Gastrocnemius medialis (tissue), 4 donors: ENCODE measurements around the gene KMT2E. TPM values are rescaled to one million over a fixed set of nuclear protein-coding genes. Genes with fewer than 3 reads are reported as not detected.

ENCODE experiments used
- ATAC-seq, 2 donors: fragments of 150-250 bp; one replicate each; pipeline ENCODE4 v1.9.1; 2016
- DNase-seq, 2 donors: peaks; one replicate each; pipeline ENCODE4 v3.0.0-alpha.2; 2019
- H3K27ac ChIP-seq, 4 donors: fragments of 200-600 bp; sonication (generic); 1 replicate in 1 of 4; 2 replicates in 3 of 4; pipeline ENCODE4 v1.5.1; 2016 to 2018; ENCODE audit warnings: mild to moderate bottlenecking in 2 of 4, moderate library complexity in 1 of 4
- H3K27me3 ChIP-seq, 3 donors: fragments of 200-600 bp; sonication (generic) in 2 of 3; 1 replicate in 1 of 3; 2 replicates in 2 of 3; pipeline versions ENCODE4 v1.5.1 to v1.6.0; 2016 to 2019; ENCODE audit warnings: mild to moderate bottlenecking in 1 of 3, moderate library complexity in 1 of 3
- H3K36me3 ChIP-seq, 2 donors: fragments of 200-600 bp; sonication (generic) in 1 of 2; one replicate each; pipeline ENCODE4 v1.5.1; 2017 to 2018
- H3K4me1 ChIP-seq, 2 donors: fragments of 200-600 bp; sonication (generic) in 1 of 2; one replicate each; pipeline ENCODE4 v1.5.1; 2016 to 2017; ENCODE audit warnings: mild to moderate bottlenecking in 2 of 2
- H3K4me3 ChIP-seq, 4 donors: fragments of 200-600 bp; sonication (generic) in 3 of 4; 1 replicate in 1 of 4; 2 replicates in 3 of 4; pipeline ENCODE4 v1.5.1; 2016 to 2019; ENCODE audit warnings: mild to moderate bottlenecking in 2 of 4
- H3K9me3 ChIP-seq, 3 donors: fragments of 200-600 bp; sonication (generic) in 2 of 3; 1 replicate in 1 of 3; 2 replicates in 2 of 3; pipeline ENCODE4 v1.5.1; 2016 to 2019
- POLR2A ChIP-seq, 2 donors: fragments of 450-650 bp; IDR thresholded peaks; one replicate each; pipeline ENCODE4 v1.6.1; 2017; ENCODE audit warnings: antibody characterized with exemption in 2 of 2, mild to moderate bottlenecking in 2 of 2, moderate library complexity in 2 of 2
- in situ Hi-C, 4 donors: fragments of 200-750 bp; cut with MboI; loops; one replicate each; pipeline versions ENCODE4 v1.15.0 to v1.8.0; 2017; ENCODE audit warnings: low sequenced_read_pairs in 4 of 4
- intact Hi-C: fragments of 100-400 bp; cut with DNase I; formaldehyde crosslinking; loops from one replicate; pipeline ENCODE4 v1.15.1; 2023; ENCODE audit warnings: low total_unique reads
- total RNA-seq, 4 donors: library from RNA; depleted of rRNA; stranded (reverse); fragments of >200 nt; gene quantifications; one replicate each; pipeline versions ENCODE4 v1.1.0 to v1.2.3, GENCODE V29; 2016
- TF ChIP-seq, protein P1 (sequence below), 5 experiments: fragments of 450-650 bp in 3 of 5; fragments of 200-600 bp in 2 of 5; sonication (generic) in 2 of 5; IDR thresholded peaks in 4 of 5; conservative IDR thresholded peaks in 1 of 5; 1 replicate in 4 of 5; 2 replicates in 1 of 5; pipeline ENCODE4 v1.5.1; 2016 to 2019; ENCODE audit warnings: antibody characterized with exemption in 5 of 5, mild to moderate bottlenecking in 3 of 5, moderate library complexity in 3 of 5

The KMT2E gene
- total RNA-seq, 4 donors from 2014 or later, result 29.7 to 72.1 (median 38.0) TPM

DNA sequence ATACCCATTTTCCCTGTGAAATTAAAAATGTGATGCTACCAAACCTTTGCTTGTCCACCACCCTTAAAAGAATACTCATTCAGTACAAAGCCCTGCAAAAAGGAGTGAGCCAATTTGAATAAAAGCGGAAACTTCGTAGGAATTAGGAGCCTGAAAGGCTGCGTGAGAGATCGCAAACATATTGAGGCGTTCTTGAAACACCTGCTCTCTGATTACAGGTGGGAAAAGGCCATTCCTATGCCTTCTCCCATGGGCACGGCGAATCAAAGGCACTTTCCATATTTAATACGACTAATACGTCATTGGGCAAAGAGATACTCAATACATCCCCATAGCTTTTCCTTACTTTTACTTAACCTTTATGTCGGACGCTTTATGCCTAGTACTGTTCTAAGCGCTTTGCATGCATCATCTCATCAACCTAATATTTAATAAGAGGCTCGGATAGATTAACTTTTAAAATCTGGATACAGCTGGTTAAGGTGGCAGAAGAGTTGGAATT is 30.9 kb upstream of the KMT2E start:
- TF ChIP-seq, protein P1, sequence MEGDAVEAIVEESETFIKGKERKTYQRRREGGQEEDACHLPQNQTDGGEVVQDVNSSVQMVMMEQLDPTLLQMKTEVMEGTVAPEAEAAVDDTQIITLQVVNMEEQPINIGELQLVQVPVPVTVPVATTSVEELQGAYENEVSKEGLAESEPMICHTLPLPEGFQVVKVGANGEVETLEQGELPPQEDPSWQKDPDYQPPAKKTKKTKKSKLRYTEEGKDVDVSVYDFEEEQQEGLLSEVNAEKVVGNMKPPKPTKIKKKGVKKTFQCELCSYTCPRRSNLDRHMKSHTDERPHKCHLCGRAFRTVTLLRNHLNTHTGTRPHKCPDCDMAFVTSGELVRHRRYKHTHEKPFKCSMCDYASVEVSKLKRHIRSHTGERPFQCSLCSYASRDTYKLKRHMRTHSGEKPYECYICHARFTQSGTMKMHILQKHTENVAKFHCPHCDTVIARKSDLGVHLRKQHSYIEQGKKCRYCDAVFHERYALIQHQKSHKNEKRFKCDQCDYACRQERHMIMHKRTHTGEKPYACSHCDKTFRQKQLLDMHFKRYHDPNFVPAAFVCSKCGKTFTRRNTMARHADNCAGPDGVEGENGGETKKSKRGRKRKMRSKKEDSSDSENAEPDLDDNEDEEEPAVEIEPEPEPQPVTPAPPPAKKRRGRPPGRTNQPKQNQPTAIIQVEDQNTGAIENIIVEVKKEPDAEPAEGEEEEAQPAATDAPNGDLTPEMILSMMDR (IDR thresholded peaks at IDR 0.05 in 4 of 5, conservative IDR thresholded peaks at IDR 0.05 in 1 of 5), result no peak
- TF ChIP-seq POLR2A (IDR thresholded peaks at IDR 0.05), result no peak
- peaks cover 43 to 51% of the 10 kb centered on the region in 2 donors for H3K4me1 ChIP-seq
- H3K27ac ChIP-seq, result no peak overlapping the region
- in situ Hi-C loops (loop anchor here in 3 of 4 donors (5.0 to 25.0 kb wide), 5 partner anchors 34 to 1129 kb away; partner anchors contain the start of gene SYPL1 (in 1 of the 3)), intact Hi-C loops (loop anchor here (2.0 to 5.0 kb wide), 3 partner anchors 284 to 406 kb away; partner anchors contain the start of gene SRPK2)
- H3K36me3 ChIP-seq, result no peaks in the 10 kb centered on the region
- DNase-seq (no peak), ATAC-seq (no peak)
- no peaks in the 10 kb centered on the region for H3K9me3 ChIP-seq
- H3K4me3 ChIP-seq, result peak overlapping the region; percentile 68 to 82 (median 77)
- no peaks in the 10 kb centered on the region for H3K27me3 ChIP-seq

DNA sequence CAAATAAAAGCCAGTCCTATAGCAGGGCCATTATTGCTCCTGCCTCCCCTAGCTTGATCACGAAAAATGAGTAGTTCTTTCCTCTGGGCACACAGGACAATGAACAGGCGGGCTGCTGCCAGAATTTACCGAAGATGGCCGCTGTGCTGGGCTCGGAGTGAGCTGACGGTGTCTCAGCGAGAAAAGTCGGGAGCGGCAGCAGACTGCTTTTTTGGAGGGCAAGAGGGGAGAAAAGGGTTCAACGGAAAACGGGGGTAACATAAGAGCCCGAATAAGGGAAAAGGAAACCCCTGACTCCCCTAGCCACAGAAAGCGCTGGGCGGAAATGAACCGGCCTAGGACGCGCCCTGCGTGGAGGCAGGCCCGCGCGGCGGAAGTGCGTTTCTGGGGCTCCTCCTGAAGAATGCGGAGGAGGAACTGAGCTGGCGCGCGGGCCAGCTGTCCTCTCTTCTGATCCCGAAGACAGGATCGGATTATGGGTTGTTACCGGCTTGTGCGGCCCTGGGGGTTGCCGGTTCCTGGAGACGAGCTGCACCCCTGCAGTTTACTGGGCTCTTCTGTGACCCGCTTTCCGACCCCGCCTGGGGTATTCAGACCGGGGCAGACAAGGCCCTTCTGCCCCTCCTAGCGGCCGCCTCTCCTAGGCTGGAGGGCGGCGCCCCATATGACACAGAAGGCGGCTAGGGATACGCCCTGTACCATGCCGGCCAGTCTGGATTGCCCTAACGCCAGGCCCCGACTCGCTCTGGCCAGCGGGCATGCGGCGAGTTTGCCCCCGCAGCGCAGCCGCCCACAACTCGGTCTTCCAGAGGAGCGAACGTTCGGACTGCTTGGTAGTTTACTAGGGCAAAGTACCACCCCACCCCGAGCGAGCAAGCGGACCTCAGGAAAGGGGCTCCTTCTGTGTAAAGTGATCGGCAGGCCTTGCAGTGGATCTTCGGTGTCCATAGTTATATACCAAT is 30.1 kb upstream of the KMT2E start:
- Histone ChIP-seq H3K27ac (no peak overlapping the region), H3K9me3 (no peaks in the 10 kb centered on the region), H3K4me3 (peak overlapping the region; percentile 68 to 82 (median 77)), H3K36me3 (no peaks in the 10 kb centered on the region), H3K27me3 (no peaks in the 10 kb centered on the region), H3K4me1 (peaks cover 36 to 44% of the 10 kb centered on the region in 2 donors)
- ATAC-seq (peak; percentile 86 to 89), DNase-seq (peak; percentile 84 to 88)
- in situ Hi-C loops, result loop anchor here in 3 of 4 donors (5.0 to 25.0 kb wide), 5 partner anchors 33 to 1128 kb away; partner anchors contain the start of gene SYPL1 (in 1 of the 3)
- intact Hi-C loops, result loop anchor here (1.0 to 5.0 kb wide), 6 partner anchors 29 to 539 kb away; partner anchors contain the start of genes PUS7 and SRPK2
- TF ChIP-seq, protein P1 (IDR thresholded peaks at IDR 0.05 in 4 of 5, conservative IDR thresholded peaks at IDR 0.05 in 1 of 5), result peak; percentile 60 to 81 (median 70)
- peak; percentile 89 to 92 for TF ChIP-seq POLR2A (IDR thresholded peaks at IDR 0.05)

DNA sequence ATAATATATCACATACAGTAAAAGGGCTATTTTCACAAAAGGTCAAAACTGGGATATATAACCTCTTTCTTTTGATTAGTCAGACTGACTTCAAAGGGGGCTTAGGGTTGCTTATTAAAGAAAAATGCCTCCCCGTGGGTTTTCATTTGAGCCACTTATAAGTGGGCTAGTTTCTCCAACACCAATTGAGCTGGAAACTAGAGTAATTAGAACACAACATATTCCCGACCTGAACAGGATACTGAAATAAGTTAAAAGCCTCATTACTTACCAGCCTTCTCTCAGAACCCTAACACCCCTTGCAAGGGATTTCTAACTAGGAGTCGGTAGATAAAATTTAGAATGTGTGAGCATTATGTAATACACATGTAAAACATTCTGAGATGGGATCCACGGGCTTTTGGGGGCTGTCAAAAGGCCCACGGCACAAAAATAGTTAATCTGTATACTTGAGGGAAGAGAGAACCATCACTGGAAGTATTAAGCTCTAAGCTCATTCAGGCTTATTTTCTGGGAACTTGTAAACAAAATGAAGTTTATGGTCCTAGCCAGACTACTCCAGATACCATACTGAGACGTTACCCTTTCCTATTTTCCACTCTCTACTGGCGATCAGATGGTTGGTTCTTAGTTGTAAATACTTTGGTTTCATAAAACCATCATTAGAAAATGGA is 29.3 kb upstream of the KMT2E start:
- DNase-seq, result no peak
- intact Hi-C loops (loop anchor here (1.0 to 5.0 kb wide), 5 partner anchors 29 to 538 kb away; partner anchors contain the start of gene PUS7), in situ Hi-C loops (loop anchor here in 3 of 4 donors (5.0 to 25.0 kb wide), 5 partner anchors 33 to 1128 kb away; partner anchors contain the start of gene SYPL1 (in 1 of the 3))
- Histone ChIP-seq H3K9me3 (no peaks in the 10 kb centered on the region), H3K27me3 (no peaks in the 10 kb centered on the region), H3K4me1 (peaks cover 28 to 35% of the 10 kb centered on the region in 2 donors), H3K36me3 (no peaks in the 10 kb centered on the region), H3K27ac (no peak overlapping the region), H3K4me3 (peak overlapping the region; percentile 68 to 82 (median 77))
- TF ChIP-seq, protein P1 (IDR thresholded peaks at IDR 0.05 in 4 of 5, conservative IDR thresholded peaks at IDR 0.05 in 1 of 5), result no peak
- TF ChIP-seq POLR2A (IDR thresholded peaks at IDR 0.05), result no peak
- no peak for ATAC-seq

DNA sequence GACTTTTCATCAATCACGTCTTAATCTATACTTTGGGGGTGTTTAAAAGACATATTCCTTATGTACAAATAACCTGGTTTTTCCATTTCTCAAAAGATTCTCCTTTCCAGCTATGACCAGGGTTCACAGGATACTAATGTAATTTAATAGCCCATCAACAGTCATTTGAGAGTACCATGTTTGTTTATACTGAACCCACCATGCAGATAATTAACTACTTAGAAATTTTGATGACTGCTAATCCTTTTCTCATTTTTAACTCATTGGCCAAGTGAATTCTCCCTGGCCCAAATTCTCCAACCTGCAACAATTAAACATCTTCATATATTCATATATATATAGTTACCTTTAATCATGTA is 28.8 kb upstream of the KMT2E start:
- H3K4me1 ChIP-seq, result peaks cover 26 to 30% of the 10 kb centered on the region in 2 donors
- H3K9me3 ChIP-seq, result no peaks in the 10 kb centered on the region
- no peaks in the 10 kb centered on the region for H3K27me3 ChIP-seq
- ATAC-seq, result peak in 1 of 2 donors; percentile 20
- no peak for DNase-seq
- H3K36me3 ChIP-seq, result no peaks in the 10 kb centered on the region
- H3K4me3 ChIP-seq, result peak overlapping the region in 1 of 4 donors; percentile 82
- TF ChIP-seq, protein P1 (IDR thresholded peaks at IDR 0.05 in 4 of 5, conservative IDR thresholded peaks at IDR 0.05 in 1 of 5), result no peak
- TF ChIP-seq POLR2A (IDR thresholded peaks at IDR 0.05), result no peak
- intact Hi-C loops (loop anchor here (2.0 kb wide), 2 partner anchors 114 to 538 kb away; partner anchors contain the start of gene PUS7), in situ Hi-C loops (loop anchor here in 3 of 4 donors (10.0 to 25.0 kb wide), 3 partner anchors 50 to 1127 kb away; partner anchors contain the start of gene SYPL1 (in 1 of the 3))
- H3K27ac ChIP-seq, result no peak overlapping the region
